HG03442 (cell line): Measurements from ENCODE around the gene NDUFB5.
"Not testable (repeated sequence)": the region's sequence is repeated elsewhere in the genome, so short reads cannot be mapped to it uniquely, and the experiment has no call there.

Source experiments
- ATAC-seq: cut with Tn5 transposase; IDR thresholded peaks from one replicate; pipeline ENCODE4 v1.9.1; 2021; ENCODE audit warnings: mild to moderate bottlenecking, moderate library complexity; ENCODE audit not compliant: unreplicated experiment

The NDUFB5 gene

GRCh38 chr3:179630753-179631451 lies 26.3 kb downstream of the NDUFB5 start:
- ATAC-seq, result no peak

DNA sequence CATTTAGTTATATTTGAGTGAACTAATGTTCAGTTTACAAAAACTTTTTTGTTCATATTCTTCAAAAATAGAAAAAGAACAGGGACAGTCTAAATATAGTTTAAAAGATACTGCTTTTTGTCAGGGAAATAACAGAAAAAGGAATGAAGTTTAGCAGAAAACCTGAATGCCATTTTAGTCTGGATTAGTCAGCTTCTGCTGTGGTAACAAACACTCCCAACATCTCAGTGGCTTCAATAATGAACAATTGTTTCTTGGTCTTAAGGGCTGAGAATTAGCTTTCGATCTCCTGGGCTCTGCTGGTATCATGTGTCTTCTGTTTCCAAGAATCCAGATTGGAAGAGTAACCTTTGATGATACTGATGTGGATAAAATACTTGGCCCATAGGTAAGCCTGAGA lies 35.9 kb downstream of the NDUFB5 start:
- no peak for ATAC-seq

- ATAC-seq, result no peak
Measured at GRCh38 chr3:179642871-179643270, 38.3 kb downstream of the NDUFB5 start.

DNA sequence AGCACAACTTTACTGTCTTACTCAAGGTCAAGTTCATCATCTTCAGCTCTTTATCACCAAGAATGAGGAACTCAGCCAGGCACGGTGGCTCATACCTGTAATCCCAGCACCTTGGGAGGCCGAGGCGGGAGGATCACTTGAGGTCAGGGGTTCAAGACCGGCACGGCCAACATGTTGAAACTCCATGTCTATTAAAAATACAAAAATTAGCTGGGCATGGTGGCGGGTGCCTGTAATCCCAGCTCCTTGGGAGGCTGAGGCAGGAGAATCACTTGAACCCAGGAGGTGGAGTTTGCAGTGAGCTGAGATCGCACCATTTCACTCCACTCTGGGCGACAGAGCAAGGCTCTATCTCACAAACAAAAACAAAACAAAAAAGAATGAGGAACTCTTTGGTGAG lies 39.2 kb downstream of the NDUFB5 start:
- ATAC-seq, result not testable (repeated sequence)

GRCh38 chr3:179646177-179646576 lies 41.6 kb downstream of the NDUFB5 start:
- no peak for ATAC-seq

- ATAC-seq, result no peak
Measured at GRCh38 chr3:179651687-179652446, 47.3 kb downstream of the NDUFB5 start.

DNA sequence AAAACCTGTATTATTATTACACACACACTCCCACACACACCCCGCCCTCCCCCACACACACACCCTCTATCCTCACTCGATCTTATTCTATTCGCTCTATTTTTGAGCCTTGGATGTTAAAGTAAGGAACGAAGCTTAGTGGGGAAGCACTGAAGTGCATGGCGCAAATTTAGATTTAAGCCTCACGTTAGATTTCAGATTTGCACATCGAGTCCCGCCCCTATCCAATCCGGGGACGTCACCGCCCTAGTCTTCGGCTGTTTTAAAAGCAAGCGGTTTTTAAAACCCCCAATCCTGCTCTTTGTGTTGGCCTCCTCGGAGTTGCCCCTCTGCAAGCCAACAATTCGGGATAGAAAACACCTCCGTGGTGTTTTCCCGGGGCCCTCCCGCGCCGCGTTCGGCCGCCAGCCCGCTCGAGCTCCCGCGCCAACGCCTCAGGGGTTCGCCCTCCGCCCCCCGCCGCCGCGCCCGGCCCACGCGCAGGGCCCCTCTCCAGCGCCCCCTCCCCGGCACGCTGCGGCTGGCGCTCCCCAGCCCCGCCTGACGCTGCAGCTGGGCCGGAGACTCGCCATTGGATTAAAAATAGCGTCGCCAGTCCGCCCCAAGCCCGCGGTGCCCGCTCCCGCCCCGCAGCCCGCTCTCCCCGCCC lies 48.0 kb downstream of the NDUFB5 start, which contains the start of gene USP13:
TSS of gene USP13 (plus strand) at position 594 of the 649 bp plus-strand sequence. CDS start 186 bp downstream, outside the sequence.
- peak; percentile 58 for ATAC-seq

GRCh38 chr3:179653096-179653797 lies 48.7 kb downstream of the NDUFB5 start:
- ATAC-seq, result peak; percentile 62

DNA sequence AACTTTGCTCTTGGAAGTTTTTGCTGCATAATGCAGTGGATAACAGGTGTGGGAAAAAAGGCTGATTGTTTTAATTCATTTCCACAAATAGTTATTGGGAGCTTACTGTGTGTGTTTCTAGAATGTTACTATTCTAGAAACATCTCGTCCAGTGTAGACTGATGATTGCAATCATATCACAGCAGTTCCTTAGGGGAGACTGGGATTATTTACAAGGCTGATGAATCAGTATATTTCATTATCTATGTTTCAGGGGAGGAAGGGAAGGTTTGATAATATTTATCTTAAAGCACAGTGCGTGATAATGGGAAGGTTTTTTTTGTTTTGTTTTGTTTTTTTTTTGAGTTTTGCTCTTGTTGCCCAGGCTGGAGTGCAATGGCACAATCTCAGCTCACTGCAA lies 50.6 kb downstream of the NDUFB5 start:
- no peak for ATAC-seq

GRCh38 chr3:179658606-179659005 lies 54.0 kb downstream of the NDUFB5 start:
- ATAC-seq, result no peak

DNA sequence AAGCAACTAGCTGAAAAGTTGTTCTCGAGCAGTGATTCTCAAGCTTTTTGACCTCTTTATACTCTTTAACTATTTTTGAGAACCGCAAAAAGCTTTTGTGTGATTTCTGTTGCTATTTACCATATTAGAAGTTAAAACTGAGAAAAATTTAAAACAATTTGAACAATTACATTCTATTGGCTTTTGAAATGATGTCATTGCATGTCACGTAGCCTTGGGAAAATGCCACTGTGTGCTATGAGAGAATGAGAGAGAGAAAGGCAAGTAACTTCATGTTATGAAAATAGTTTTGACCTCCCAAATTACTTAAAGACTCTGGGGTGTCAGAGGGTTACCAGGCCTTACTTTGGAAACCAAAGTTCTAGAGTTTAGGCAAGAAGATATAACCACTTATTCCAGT lies 56.3 kb downstream of the NDUFB5 start:
- ATAC-seq, result no peak

GRCh38 chr3:179661777-179662176 lies 57.2 kb downstream of the NDUFB5 start:
- ATAC-seq, result no peak

- no peak for ATAC-seq
Measured at GRCh38 chr3:179663093-179663492, 58.5 kb downstream of the NDUFB5 start.

DNA sequence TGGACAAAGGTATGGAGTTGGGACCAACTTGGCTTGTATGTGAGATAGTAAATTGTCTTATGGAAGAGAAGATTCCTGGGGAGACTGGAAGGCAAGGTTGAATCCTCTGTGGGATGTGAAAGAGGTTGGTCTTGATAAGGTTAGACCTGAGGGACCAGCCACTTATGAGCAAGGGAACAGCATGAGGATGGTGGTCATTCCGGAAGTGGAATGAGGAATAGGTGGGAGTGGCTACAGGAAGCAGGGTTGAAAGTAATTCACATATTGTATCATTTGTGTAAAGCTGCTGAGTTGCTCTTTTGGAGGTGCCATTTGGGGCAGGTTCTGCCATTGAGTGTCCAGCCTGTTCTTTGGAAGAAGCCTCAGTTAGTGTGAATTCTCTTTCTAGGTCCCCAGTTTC lies 61.4 kb downstream of the NDUFB5 start:
- ATAC-seq, result no peak

DNA sequence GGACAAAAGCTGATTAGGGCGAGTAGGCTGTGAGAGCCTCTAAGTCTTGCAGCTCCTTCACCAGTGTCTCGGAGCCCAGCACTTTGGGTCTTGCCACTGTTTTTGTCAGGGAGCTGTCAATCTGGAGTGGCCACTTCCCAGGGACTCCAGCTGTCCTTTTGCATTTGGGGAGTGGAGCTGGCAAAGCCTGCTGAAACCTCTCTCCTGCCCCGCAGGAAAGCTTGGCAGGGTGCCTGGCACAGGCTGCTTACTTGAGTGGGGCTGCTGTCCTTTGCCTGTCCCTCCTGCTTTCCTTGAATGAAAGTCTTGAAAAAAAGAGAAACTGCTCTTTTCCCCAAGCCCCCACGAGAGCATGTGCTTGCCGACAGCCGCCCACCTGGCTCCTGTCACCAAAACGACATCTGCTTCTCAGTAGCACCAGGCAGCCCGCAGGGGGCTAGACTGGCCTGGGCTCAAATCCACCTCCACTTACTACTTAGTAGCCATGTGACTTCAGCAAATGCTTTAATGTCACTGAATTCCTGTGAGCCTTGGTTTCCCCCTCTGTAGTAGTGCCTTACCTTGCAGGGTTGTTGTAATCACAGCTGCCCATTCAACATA lies 61.9 kb downstream of the NDUFB5 start:
- ATAC-seq, result no peak

GRCh38 chr3:179668429-179668828 lies 63.8 kb downstream of the NDUFB5 start:
- ATAC-seq, result no peak

DNA sequence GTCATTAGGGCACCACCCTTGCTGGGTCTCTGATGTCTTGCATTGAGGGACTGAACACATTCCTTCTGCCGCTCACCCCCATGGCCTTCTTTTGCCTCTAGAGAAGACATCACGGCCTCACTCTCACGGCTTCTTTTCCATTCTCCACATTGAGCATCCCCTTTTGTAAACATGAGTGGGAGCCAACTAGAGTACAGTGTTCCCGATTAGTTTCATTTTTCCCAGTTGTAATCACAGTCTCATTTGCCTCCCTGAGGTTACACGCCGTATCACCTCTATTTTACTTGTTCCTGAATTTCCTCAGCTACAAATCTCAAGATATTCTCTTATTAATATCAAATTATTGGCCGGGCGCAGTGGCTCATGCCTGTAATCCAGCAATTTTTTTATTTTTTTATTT lies 65.7 kb downstream of the NDUFB5 start:
- no peak for ATAC-seq

DNA sequence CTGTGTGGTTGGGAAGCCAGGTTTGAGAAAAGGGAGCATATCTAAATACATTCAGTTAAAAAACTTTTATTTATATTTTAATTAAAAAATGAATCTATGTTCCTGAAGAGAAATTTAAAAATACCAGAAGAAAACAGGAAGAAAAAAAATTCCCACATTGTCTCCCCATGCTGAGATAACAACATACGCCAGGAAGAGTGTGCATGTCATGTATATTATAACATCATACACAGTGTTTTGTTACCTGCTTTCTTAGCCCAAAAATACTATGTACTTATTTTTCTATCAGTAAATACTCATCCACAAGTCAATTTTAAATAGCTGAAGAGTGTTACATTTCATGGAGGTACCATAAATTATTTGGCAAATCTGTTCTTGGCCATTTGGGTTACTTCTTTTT lies 66.7 kb downstream of the NDUFB5 start:
- ATAC-seq, result no peak

DNA sequence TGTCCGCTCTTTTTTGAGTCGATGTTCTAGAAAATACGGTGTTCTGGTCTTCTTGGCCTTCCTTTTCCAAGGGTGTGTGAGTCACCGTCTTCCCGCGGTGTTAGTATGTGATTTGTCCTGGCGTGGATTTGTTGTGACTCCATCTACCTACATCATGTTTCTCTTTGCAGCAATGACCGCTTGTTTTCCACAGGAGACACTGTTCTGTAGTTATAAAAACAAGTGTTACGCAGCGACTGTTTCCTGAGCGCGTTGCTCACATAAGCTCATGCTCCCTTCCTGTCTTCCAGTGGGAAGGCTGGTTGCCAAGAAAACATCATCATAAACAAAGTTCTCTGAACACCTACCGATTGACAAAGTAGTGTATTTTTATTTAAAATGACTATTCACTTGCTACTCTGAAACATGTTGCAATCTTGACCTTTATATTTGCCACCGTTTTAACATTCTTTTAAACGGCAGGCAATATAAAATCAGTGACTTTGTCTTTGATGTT lies 67.2 kb downstream of the NDUFB5 start:
- no peak for ATAC-seq

DNA sequence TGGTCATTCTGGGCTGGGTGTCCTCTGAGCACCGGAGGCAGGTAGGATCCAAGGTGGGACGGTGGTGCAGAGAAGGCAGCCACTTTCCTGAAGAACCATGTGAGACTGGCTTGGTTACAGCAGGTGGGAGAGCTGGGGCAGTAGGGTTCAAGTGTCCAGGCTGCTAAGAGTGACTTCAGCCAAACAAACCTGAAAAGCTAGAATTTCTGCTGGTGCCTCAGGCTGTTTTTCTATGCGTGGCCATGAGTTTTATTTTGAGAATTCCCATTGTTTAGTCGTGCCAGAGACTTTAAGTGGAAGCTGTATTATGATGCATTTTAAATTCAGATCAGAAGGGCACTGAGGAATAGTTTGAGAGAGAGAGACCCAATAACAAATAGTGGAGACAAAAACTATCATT lies 68.3 kb downstream of the NDUFB5 start:
- ATAC-seq, result no peak

- no peak for ATAC-seq
Measured at GRCh38 chr3:179673523-179673922, 68.9 kb downstream of the NDUFB5 start.
